CD14-positive monocyte (primary cell): Measurements from ENCODE around the gene KBTBD6. TPM values are rescaled to one million over a fixed set of nuclear protein-coding genes. Genes with fewer than 3 reads are reported as not detected.

ENCODE experiments used
- DNase-seq, 3 donors: peaks; one replicate each; pipeline ENCODE4 v3.0.0-alpha.2; 2011 to 2022
- H2AFZ ChIP-seq: 2 replicates; pipeline ENCODE4 v1.6.0; 2012; ENCODE audit warnings: mild to moderate bottlenecking, low read depth, low read length, inconsistent platforms; ENCODE audit not compliant: insufficient read depth, poor library complexity, severe bottlenecking
- H3K27ac ChIP-seq, 2 donors: 1 replicate in 1 of 2; 2 replicates in 1 of 2; pipeline ENCODE4 v1.5.1; 2012 to 2013; ENCODE audit warnings: low read length in 2 of 2, control low read depth in 1 of 2, inconsistent platforms in 1 of 2, low read depth in 1 of 2, mild to moderate bottlenecking in 1 of 2
- H3K27me3 ChIP-seq, 2 donors: one replicate each; pipeline versions ENCODE4 v1.6.0 to v1.6.1; 2011 to 2013; ENCODE audit warnings: low read length in 2 of 2; ENCODE audit not compliant: control insufficient read depth in 2 of 2, insufficient read depth in 2 of 2
- H3K36me3 ChIP-seq, 2 donors: replicated peaks in 1 of 2; 1 replicate in 1 of 2; 2 replicates in 1 of 2; pipeline versions ENCODE4 v1.5.1 to v1.6.1; 2012 to 2013; ENCODE audit warnings: low read length in 2 of 2, control low read depth in 1 of 2, inconsistent platforms in 1 of 2, mild to moderate bottlenecking in 1 of 2; ENCODE audit not compliant: insufficient read depth in 2 of 2, control insufficient read depth in 1 of 2
- H3K4me1 ChIP-seq, 2 donors: 1 replicate in 1 of 2; 2 replicates in 1 of 2; pipeline versions ENCODE4 v1.5.1 to v1.6.1; 2012 to 2013; ENCODE audit warnings: low read length in 2 of 2, control low read depth in 1 of 2, inconsistent platforms in 1 of 2, mild to moderate bottlenecking in 1 of 2, moderate library complexity in 1 of 2; ENCODE audit not compliant: insufficient read depth in 2 of 2, control insufficient read depth in 1 of 2
- H3K4me2 ChIP-seq: replicated peaks from 2 replicates; pipeline ENCODE3; 2012; ENCODE audit warnings: low read length, moderate library complexity, mild to moderate bottlenecking; ENCODE audit not compliant: poor library complexity, severe bottlenecking; ENCODE audit errors: extremely low read depth
- H3K4me3 ChIP-seq, 3 experiments: fragments of 200-600 bp in 1 of 3; sonication (generic) in 1 of 3; replicated peaks in 1 of 3; 1 replicate in 2 of 3; 2 replicates in 1 of 3; pipeline ENCODE4 v1.5.1; 2011 to 2013; ENCODE audit warnings: low read length in 3 of 3, mild to moderate bottlenecking in 3 of 3, control low read depth in 2 of 3, low read depth in 2 of 3, inconsistent platforms in 1 of 3, moderate library complexity in 1 of 3
- H3K79me2 ChIP-seq: 2 replicates; pipeline ENCODE4 v1.6.0; 2012; ENCODE audit warnings: mild to moderate bottlenecking, control low read depth, inconsistent platforms, low read length, moderate library complexity; ENCODE audit not compliant: insufficient read depth
- H3K9ac ChIP-seq: 2 replicates; pipeline ENCODE4 v1.6.0; 2017; ENCODE audit warnings: low read length, mild to moderate bottlenecking; ENCODE audit not compliant: insufficient read depth, poor library complexity, severe bottlenecking
- H3K9me3 ChIP-seq, 2 donors: replicated peaks in 1 of 2; 1 replicate in 1 of 2; 2 replicates in 1 of 2; pipeline versions ENCODE4 v1.5.1 to v1.6.1; 2012 to 2013; ENCODE audit warnings: low read length in 2 of 2, control low read depth in 1 of 2; ENCODE audit not compliant: control insufficient read depth in 1 of 2, insufficient read depth in 1 of 2
- H4K20me1 ChIP-seq: 2 replicates; pipeline ENCODE4 v1.6.0; 2012; ENCODE audit warnings: mild to moderate bottlenecking, low read length, control low read depth, moderate library complexity; ENCODE audit not compliant: insufficient read depth
- H3K27ac Mint-ChIP-seq, 7 donors: one replicate each; pipeline ENCODE4 v1.8.0; 2020; ENCODE audit warnings: mild to moderate bottlenecking in 7 of 7, mixed read lengths in 7 of 7, moderate library complexity in 6 of 7, inconsistent platforms in 2 of 7
- H3K27me3 Mint-ChIP-seq, 3 donors: one replicate each; pipeline ENCODE4 v1.8.0; 2021 to 2022; ENCODE audit warnings: low read depth in 3 of 3, mild to moderate bottlenecking in 3 of 3, mixed read lengths in 3 of 3, moderate library complexity in 3 of 3, inconsistent platforms in 1 of 3
- H3K36me3 Mint-ChIP-seq, 2 donors: one replicate each; pipeline ENCODE4 v1.8.0; 2020; ENCODE audit warnings: mixed read lengths in 2 of 2, inconsistent platforms in 1 of 2, mild to moderate bottlenecking in 1 of 2
- H3K4me1 Mint-ChIP-seq: one replicate; pipeline ENCODE4 v1.8.0; 2020; ENCODE audit warnings: mild to moderate bottlenecking, mixed read lengths
- H3K4me3 Mint-ChIP-seq, 2 donors: one replicate each; pipeline ENCODE4 v1.8.0; 2020; ENCODE audit warnings: mild to moderate bottlenecking in 2 of 2, mixed read lengths in 2 of 2, moderate library complexity in 1 of 2
- H3K9me3 Mint-ChIP-seq, 7 donors: one replicate each; pipeline ENCODE4 v1.8.0; 2020 to 2022; ENCODE audit warnings: mixed read lengths in 7 of 7, mild to moderate bottlenecking in 6 of 7, moderate library complexity in 6 of 7, inconsistent platforms in 2 of 7
- CTCF ChIP-seq: fragments of 200-600 bp; IDR thresholded peaks from one replicate; pipeline ENCODE4 v1.8.0; 2022; ENCODE audit warnings: antibody characterized with exemption, mild to moderate bottlenecking
- WGBS: methylation state at CpG from one replicate; pipeline ENCODE4 v1.1.5; 2013; ENCODE audit warnings: missing lambda C conversion rate; ENCODE audit not compliant: insufficient coverage; 5-methylcytosine and 5-hydroxymethylcytosine counted together
- intact Hi-C, 2 donors: fragments of 100-400 bp; cut with micrococcal nuclease; formaldehyde crosslinking; loops; one replicate each; pipeline versions ENCODE4 v1.15.0 to v1.15.1; 2023
- polyA plus RNA-seq, 3 donors: library from polyadenylated mRNA; depleted of rRNA in 1 of 3; unstranded in 2 of 3; stranded (reverse) in 1 of 3; fragments of 300-500 nt in 2 of 3; fragments of >200 nt in 1 of 3; fragmentation: Illumina TruSeq in 2 of 3; gene quantifications; 1 replicate in 2 of 3; 2 replicates in 1 of 3; pipeline ENCODE4 v1.2.3, GENCODE V29; 2012 to 2021

KBTBD6 gene
- polyA plus RNA-seq, 3 donors = 0.37 to 1.2 (median 0.54) TPM

GRCh38 chr13:41150058-41150457, 17.5 kb upstream of the KBTBD6 start:
- H3K4me3 ChIP-seq = no peak overlapping the region
- WGBS = 92% methylated on average over 1 of the region's 2 CpGs
- no peak overlapping the region for H2AFZ ChIP-seq
- H3K4me3 Mint-ChIP-seq = no peak overlapping the region
- peaks cover 0 to 1% (median 0%) of the 10 kb centered on the region in 3 donors for H3K27me3 Mint-ChIP-seq
- H4K20me1 ChIP-seq = no peaks in the 10 kb centered on the region
- H3K36me3 ChIP-seq = peaks cover 0 to 10% of the 10 kb centered on the region in 2 donors
- H3K4me1 Mint-ChIP-seq = no peaks in the 10 kb centered on the region
- H3K27me3 ChIP-seq = no peaks in the 10 kb centered on the region
- peaks cover 39 to 68% (median 58%) of the 10 kb centered on the region in 7 donors for H3K9me3 Mint-ChIP-seq
- no peak for DNase-seq
- peaks cover 5 to 13% of the 10 kb centered on the region in 2 donors for H3K36me3 Mint-ChIP-seq
- no peak overlapping the region for H3K9ac ChIP-seq
- no peak overlapping the region for H3K27ac ChIP-seq
- no peaks in the 10 kb centered on the region for H3K79me2 ChIP-seq
- peak overlapping the region in 1 of 7 donors; percentile 44 for H3K27ac Mint-ChIP-seq
- no peaks in the 10 kb centered on the region for H3K4me1 ChIP-seq
- TF ChIP-seq CTCF = no peak
- intact Hi-C loops = no loop called here
- peaks cover 49 to 55% of the 10 kb centered on the region in 2 donors for H3K9me3 ChIP-seq
- no peak overlapping the region for H3K4me2 ChIP-seq

GRCh38 chr13:41148419-41149283, 16.0 kb upstream of the KBTBD6 start:
- H3K9ac ChIP-seq = no peak overlapping the region
- H2AFZ ChIP-seq = no peak overlapping the region
- Mint-ChIP-seq H3K27ac (peak overlapping the region in 1 of 7 donors; percentile 4), H3K4me1 (no peaks in the 10 kb centered on the region), H3K4me3 (no peak overlapping the region), H3K36me3 (peaks cover 5 to 13% of the 10 kb centered on the region in 2 donors), H3K9me3 (peaks cover 39 to 68% (median 62%) of the 10 kb centered on the region in 7 donors), H3K27me3 (peaks cover 0 to 1% (median 0%) of the 10 kb centered on the region in 3 donors)
- 100% methylated on average over 1 of the region's 3 CpGs for WGBS
- H3K9me3 ChIP-seq = peaks cover 54 to 55% of the 10 kb centered on the region in 2 donors
- no peak overlapping the region for H3K4me3 ChIP-seq
- no peaks in the 10 kb centered on the region for H3K27me3 ChIP-seq
- no peaks in the 10 kb centered on the region for H4K20me1 ChIP-seq
- no peaks in the 10 kb centered on the region for H3K4me1 ChIP-seq
- H3K27ac ChIP-seq = no peak overlapping the region
- intact Hi-C loops = loop anchor here in 1 of 2 donors (5.0 kb wide), 1 partner anchor 39 kb away; no protein-coding TSS in a partner anchor
- H3K79me2 ChIP-seq = no peaks in the 10 kb centered on the region
- DNase-seq = no peak
- no peak for TF ChIP-seq CTCF
- H3K36me3 ChIP-seq = peaks cover 0 to 10% of the 10 kb centered on the region in 2 donors
- no peak overlapping the region for H3K4me2 ChIP-seq
